Sigmoid colon (tissue), 4 donors: ENCODE measurements around the gene FAIM.
"Not testable (repeated sequence)": the region's sequence is repeated elsewhere in the genome, so short reads cannot be mapped to it uniquely, and the experiment has no call there.

Source experiments
- POLR2A ChIP-seq, 2 donors: fragments of 450-650 bp; IDR thresholded peaks; one replicate each; pipeline ENCODE4 v1.6.1; 2016; ENCODE audit warnings: antibody characterized with exemption in 2 of 2, mild to moderate bottlenecking in 2 of 2, moderate library complexity in 2 of 2
- POLR2AphosphoS5 ChIP-seq, 4 donors: sonication (generic); formaldehyde crosslinking; IDR thresholded peaks; one replicate each; pipeline ENCODE4 v1.6.1; 2017; ENCODE audit warnings: antibody characterized with exemption in 4 of 4
- TF ChIP-seq, protein P1 (sequence below), 4 experiments: fragments of 450-650 bp in 3 of 4; fragments of 200-600 bp in 1 of 4; IDR thresholded peaks; one replicate each; pipeline ENCODE4 v1.5.1; 2016 to 2019; ENCODE audit warnings: antibody characterized with exemption in 4 of 4, mild to moderate bottlenecking in 3 of 4, moderate library complexity in 2 of 4

DNA sequence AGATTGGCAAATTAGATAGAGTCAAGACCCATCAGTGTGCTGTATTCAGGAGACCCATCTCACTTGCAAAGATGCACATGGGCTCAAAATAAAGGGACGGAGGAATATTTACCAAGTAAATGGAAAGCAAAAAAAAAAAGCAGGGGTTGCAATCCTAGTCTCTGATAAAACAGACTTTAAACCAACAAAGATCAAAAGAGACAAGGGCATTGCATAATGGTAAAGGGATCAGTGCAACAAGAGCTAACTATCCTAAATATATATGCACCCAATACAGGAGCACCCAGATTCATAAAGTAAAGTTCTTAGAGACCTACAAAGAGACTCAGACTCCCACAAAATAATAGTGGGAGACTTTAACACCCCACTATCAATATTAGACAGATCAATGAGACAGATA is 45.7 kb upstream of the FAIM start:
- TF ChIP-seq, protein P1, sequence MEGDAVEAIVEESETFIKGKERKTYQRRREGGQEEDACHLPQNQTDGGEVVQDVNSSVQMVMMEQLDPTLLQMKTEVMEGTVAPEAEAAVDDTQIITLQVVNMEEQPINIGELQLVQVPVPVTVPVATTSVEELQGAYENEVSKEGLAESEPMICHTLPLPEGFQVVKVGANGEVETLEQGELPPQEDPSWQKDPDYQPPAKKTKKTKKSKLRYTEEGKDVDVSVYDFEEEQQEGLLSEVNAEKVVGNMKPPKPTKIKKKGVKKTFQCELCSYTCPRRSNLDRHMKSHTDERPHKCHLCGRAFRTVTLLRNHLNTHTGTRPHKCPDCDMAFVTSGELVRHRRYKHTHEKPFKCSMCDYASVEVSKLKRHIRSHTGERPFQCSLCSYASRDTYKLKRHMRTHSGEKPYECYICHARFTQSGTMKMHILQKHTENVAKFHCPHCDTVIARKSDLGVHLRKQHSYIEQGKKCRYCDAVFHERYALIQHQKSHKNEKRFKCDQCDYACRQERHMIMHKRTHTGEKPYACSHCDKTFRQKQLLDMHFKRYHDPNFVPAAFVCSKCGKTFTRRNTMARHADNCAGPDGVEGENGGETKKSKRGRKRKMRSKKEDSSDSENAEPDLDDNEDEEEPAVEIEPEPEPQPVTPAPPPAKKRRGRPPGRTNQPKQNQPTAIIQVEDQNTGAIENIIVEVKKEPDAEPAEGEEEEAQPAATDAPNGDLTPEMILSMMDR (IDR thresholded peaks at IDR 0.05): not testable (repeated sequence)
- not testable (repeated sequence) for TF ChIP-seq POLR2AphosphoS5, POLR2A (IDR thresholded peaks at IDR 0.05)
